Skin epidermis (tissue), 12 donors: ENCODE measurements around the gene OMA1.

ENCODE experiments used
- H3K27ac ChIP-seq, 21 experiments: fragments of 200-600 bp; sonication (generic) in 11 of 21; one replicate each; pipeline ENCODE4 v1.5.0; 2020; ENCODE audit warnings: mild to moderate bottlenecking in 3 of 21, inconsistent platforms in 2 of 21, moderate library complexity in 2 of 21
- H3K4me3 ChIP-seq, 7 experiments: fragments of 200-600 bp; sonication (generic) in 2 of 7; one replicate each; pipeline ENCODE4 v1.5.0; 2020; ENCODE audit warnings: inconsistent platforms in 2 of 7, mild to moderate bottlenecking in 2 of 7, moderate library complexity in 1 of 7

The OMA1 gene

GRCh38 chr1:58438468-58438867, 108.1 kb downstream of the OMA1 start:
- H3K4me3 ChIP-seq: no peak overlapping the region
- H3K27ac ChIP-seq: no peak overlapping the region

- Histone ChIP-seq H3K4me3 (no peak overlapping the region), H3K27ac (no peak overlapping the region)
Measured at GRCh38 chr1:58437623-58438022, 108.9 kb downstream of the OMA1 start.

- no peak overlapping the region for H3K4me3 ChIP-seq
- H3K27ac ChIP-seq: no peak overlapping the region
Measured at GRCh38 chr1:58436615-58437297, 109.8 kb downstream of the OMA1 start.

- no peak overlapping the region for H3K27ac ChIP-seq
Measured at GRCh38 chr1:58435376-58435775, 111.2 kb downstream of the OMA1 start.

GRCh38 chr1:58434607-58435006, 111.9 kb downstream of the OMA1 start:
- H3K4me3 ChIP-seq: no peak overlapping the region
- H3K27ac ChIP-seq: no peak overlapping the region

More at GRCh38 chr1:58435376-58435775, 111.2 kb downstream of the OMA1 start:
- H3K4me3 ChIP-seq: no peak overlapping the region

GRCh38 chr1:58434181-58434580, 112.3 kb downstream of the OMA1 start:
- Histone ChIP-seq H3K27ac (no peak overlapping the region), H3K4me3 (no peak overlapping the region)

GRCh38 chr1:58432851-58433668, 113.5 kb downstream of the OMA1 start:
- no peak overlapping the region for H3K4me3 ChIP-seq
- peak overlapping the region in 1 of 21 experiments; percentile 25 for H3K27ac ChIP-seq

- Histone ChIP-seq H3K4me3 (no peak overlapping the region), H3K27ac (no peak overlapping the region)
Measured at GRCh38 chr1:58431901-58432620, 114.5 kb downstream of the OMA1 start.
